ENCODE measurements around the gene MRPL18. TPM values are rescaled to one million over a fixed set of nuclear protein-coding genes. Genes with fewer than 3 reads are reported as not detected.
"Not testable (repeated sequence)": the region's sequence is repeated elsewhere in the genome, so short reads cannot be mapped to it uniquely, and the experiment has no call there.

The MRPL18 gene
- total and polyA plus RNA-seq, 4 donors: 42.9 to 120 (median 61.3) TPM

DNA sequence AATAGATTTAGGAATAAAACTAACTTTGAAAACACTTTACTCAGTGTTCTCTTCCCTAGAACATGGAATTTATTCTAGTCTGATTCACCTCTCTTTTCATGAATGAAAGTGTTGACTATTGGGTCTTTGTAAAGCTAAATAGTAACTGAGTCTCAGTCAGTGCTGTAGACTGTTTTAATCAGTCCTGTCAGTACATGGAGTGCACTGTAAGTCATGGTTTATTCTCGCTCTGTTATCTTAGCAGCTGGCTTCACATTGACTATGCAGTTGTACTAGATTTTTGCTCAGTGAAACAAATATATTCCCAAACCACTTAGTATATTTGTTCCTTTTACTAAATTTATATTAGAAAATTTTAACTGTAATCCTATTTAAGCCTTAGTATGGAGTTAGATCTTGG, 43.5 kb upstream of the MRPL18 start:
- DNase-seq: no peak
- H3K27me3 ChIP-seq (ENCODE audit: control insufficient read depth in 3 of 3, insufficient read depth in 3 of 3, low read length in 2 of 3): no peaks in the 10 kb centered on the region
- no peak overlapping the region for H3K9ac ChIP-seq (ENCODE audit: insufficient read depth in 1 of 2, low read length in 2 of 2)
- TF ChIP-seq, protein P1, sequence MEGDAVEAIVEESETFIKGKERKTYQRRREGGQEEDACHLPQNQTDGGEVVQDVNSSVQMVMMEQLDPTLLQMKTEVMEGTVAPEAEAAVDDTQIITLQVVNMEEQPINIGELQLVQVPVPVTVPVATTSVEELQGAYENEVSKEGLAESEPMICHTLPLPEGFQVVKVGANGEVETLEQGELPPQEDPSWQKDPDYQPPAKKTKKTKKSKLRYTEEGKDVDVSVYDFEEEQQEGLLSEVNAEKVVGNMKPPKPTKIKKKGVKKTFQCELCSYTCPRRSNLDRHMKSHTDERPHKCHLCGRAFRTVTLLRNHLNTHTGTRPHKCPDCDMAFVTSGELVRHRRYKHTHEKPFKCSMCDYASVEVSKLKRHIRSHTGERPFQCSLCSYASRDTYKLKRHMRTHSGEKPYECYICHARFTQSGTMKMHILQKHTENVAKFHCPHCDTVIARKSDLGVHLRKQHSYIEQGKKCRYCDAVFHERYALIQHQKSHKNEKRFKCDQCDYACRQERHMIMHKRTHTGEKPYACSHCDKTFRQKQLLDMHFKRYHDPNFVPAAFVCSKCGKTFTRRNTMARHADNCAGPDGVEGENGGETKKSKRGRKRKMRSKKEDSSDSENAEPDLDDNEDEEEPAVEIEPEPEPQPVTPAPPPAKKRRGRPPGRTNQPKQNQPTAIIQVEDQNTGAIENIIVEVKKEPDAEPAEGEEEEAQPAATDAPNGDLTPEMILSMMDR (IDR thresholded peaks at IDR 0.05; ENCODE audit: control extremely low read depth, extremely low read depth): no peak
- 93 to 97% methylated on average over 1 of the region's 1 CpG for WGBS, 2 donors
- ATAC-seq (ENCODE audit: insufficient read depth, low FRiP score): no peak
- no peak overlapping the region for H3K4me3 ChIP-seq
- H3K9me3 ChIP-seq (ENCODE audit: control insufficient read depth in 4 of 4, insufficient read depth in 3 of 4, low read length in 3 of 4): no peaks in the 10 kb centered on the region
- peaks cover 0 to 3% (median 0%) of the 10 kb centered on the region in 5 donors for H3K4me1 ChIP-seq (ENCODE audit: control insufficient read depth in 5 of 5, insufficient read depth in 5 of 5, low read length in 5 of 5)
- peaks cover 18 to 55% (median 25%) of the 10 kb centered on the region in 4 donors for H3K36me3 ChIP-seq (ENCODE audit: control insufficient read depth in 4 of 4, insufficient read depth in 4 of 4, low read length in 4 of 4)
- no peak overlapping the region for H3K27ac ChIP-seq (ENCODE audit: low read depth in 1 of 2, low read length in 1 of 2)

DNA sequence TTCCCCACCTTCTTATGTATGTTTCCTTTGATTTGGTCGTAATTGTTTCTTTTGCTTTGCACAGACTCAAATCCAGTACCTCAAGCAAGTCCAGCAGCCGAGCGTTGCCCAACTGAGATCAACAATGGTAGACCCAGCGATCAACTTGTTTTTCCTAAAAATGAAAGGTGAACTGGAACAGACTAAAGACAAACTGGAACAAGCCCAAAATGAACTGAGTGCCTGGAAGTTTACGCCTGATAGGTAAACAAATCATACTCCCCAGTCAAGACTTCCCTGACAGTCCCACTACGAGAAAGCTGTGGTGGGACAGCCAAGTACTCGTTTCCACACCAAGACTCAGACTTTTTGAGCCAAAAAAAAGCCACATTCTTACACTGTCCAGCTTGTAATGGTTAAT, 42.1 kb upstream of the MRPL18 start:
- whole genome bisulfite sequencing, 2 donors: 82 to 85% methylated on average over 7 of the region's 7 CpGs
- not testable (repeated sequence) for H3K4me3 ChIP-seq; H3K9me3 ChIP-seq (ENCODE audit: control insufficient read depth in 4 of 4, insufficient read depth in 3 of 4, low read length in 3 of 4); H3K27me3 ChIP-seq (ENCODE audit: control insufficient read depth in 3 of 3, insufficient read depth in 3 of 3, low read length in 2 of 3); DNase-seq; H3K27ac ChIP-seq (ENCODE audit: low read depth in 1 of 2, low read length in 1 of 2); H3K9ac ChIP-seq (ENCODE audit: insufficient read depth in 1 of 2, low read length in 2 of 2); ATAC-seq (ENCODE audit: insufficient read depth, low FRiP score); H3K4me1 ChIP-seq (ENCODE audit: control insufficient read depth in 5 of 5, insufficient read depth in 5 of 5, low read length in 5 of 5)
- H3K36me3 ChIP-seq (ENCODE audit: control insufficient read depth in 4 of 4, insufficient read depth in 4 of 4, low read length in 4 of 4): peaks cover 18 to 53% (median 26%) of the 10 kb centered on the region in 4 donors

DNA sequence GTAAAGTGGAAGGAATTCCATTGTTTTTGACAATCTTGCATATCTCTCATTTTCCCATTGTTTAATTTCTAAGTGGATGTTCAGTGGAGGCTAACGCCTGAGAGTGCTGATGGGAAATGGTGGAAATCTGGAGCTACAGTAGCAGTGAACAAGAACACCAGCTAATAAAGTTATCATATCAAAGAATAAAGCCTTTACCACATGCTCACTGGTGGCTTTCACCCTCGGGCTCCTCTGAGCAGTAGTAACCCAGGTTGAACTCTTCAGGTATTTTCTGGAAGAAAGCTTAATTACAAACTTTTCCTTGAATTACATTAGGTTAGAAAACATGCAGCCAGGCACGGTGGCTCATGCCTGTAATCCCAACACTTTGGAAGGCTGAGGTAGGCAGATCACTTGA, 38.8 kb upstream of the MRPL18 start:
- DNase-seq (no peak), ATAC-seq (ENCODE audit: insufficient read depth, low FRiP score) (no peak)
- H3K4me3 ChIP-seq: no peak overlapping the region
- TF ChIP-seq, protein P1 (IDR thresholded peaks at IDR 0.05; ENCODE audit: control extremely low read depth, extremely low read depth): no peak
- peaks cover 22 to 45% (median 27%) of the 10 kb centered on the region in 4 donors for H3K36me3 ChIP-seq (ENCODE audit: control insufficient read depth in 4 of 4, insufficient read depth in 4 of 4, low read length in 4 of 4)
- H3K4me1 ChIP-seq (ENCODE audit: control insufficient read depth in 5 of 5, insufficient read depth in 5 of 5, low read length in 5 of 5): no peaks in the 10 kb centered on the region
- no peak overlapping the region for H3K27ac ChIP-seq (ENCODE audit: low read depth in 1 of 2, low read length in 1 of 2)
- WGBS, 2 donors: 88 to 92% methylated on average over 3 of the region's 3 CpGs
- no peak overlapping the region for H3K9ac ChIP-seq (ENCODE audit: insufficient read depth in 1 of 2, low read length in 2 of 2)
- H3K27me3 ChIP-seq (ENCODE audit: control insufficient read depth in 3 of 3, insufficient read depth in 3 of 3, low read length in 2 of 3): no peaks in the 10 kb centered on the region
- no peaks in the 10 kb centered on the region for H3K9me3 ChIP-seq (ENCODE audit: control insufficient read depth in 4 of 4, insufficient read depth in 3 of 4, low read length in 3 of 4)

DNA sequence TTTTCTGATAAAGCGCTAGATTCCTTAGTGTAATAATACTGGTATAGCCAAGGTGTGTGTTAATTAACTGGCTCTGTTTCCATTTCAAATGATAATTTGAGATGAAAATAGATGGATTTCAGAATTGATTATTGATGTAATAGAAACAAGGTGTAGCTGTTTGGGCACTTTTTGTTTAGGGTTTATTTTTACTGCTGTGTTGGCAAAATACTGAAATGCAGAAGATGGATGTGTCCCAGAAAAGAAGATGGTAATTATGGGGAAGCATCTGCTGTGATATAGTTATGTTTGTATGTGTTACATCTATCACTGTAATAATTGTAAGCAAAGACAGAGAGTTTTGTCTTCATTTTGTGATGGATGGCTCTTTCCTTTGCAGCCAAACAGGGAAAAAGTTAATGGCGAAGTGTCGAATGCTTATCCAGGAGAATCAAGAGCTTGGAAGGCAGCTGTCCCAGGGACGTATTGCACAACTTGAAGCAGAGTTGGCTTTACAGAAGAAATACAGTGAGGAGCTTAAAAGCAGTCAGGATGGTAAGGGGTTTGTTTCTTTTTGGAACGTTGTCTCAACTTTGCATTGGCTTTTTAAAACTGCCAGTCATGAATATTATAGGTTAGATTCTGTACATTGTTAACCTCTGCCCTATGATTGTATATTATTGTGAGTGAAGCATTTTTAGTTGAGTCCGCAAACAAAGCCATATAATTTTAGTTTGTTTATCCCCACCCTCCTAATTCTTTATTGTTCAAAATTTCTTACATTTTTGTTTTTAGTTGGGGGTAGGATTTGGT, 37.0 kb upstream of the MRPL18 start:
- no peak overlapping the region for H3K27ac ChIP-seq (ENCODE audit: low read depth in 1 of 2, low read length in 1 of 2)
- WGBS, 2 donors: 78 to 92% methylated on average over 6 of the region's 6 CpGs
- no peaks in the 10 kb centered on the region for H3K4me1 ChIP-seq (ENCODE audit: control insufficient read depth in 5 of 5, insufficient read depth in 5 of 5, low read length in 5 of 5)
- no peaks in the 10 kb centered on the region for H3K9me3 ChIP-seq (ENCODE audit: control insufficient read depth in 4 of 4, insufficient read depth in 3 of 4, low read length in 3 of 4)
- no peaks in the 10 kb centered on the region for H3K27me3 ChIP-seq (ENCODE audit: control insufficient read depth in 3 of 3, insufficient read depth in 3 of 3, low read length in 2 of 3)
- ATAC-seq (ENCODE audit: insufficient read depth, low FRiP score): no peak
- no peak overlapping the region for H3K4me3 ChIP-seq
- peak in 1 of 3 donors; percentile 23 for DNase-seq
- H3K36me3 ChIP-seq (ENCODE audit: control insufficient read depth in 4 of 4, insufficient read depth in 4 of 4, low read length in 4 of 4): peaks cover 22 to 46% (median 28%) of the 10 kb centered on the region in 4 donors
- H3K9ac ChIP-seq (ENCODE audit: insufficient read depth in 1 of 2, low read length in 2 of 2): no peak overlapping the region
- TF ChIP-seq, protein P1 (IDR thresholded peaks at IDR 0.05; ENCODE audit: control extremely low read depth, extremely low read depth): no peak

Measured in lung (tissue), 12 donors.